Stimulated activated CD8-positive, alpha-beta memory T cell treated with anti-CD3 and anti-CD28 coated beads, Interleukin-12 subunit alpha, Interleukin-12 subunit beta, amount 100 ng/mL, for 24 hours (primary cell): Measurements from ENCODE around the gene RPL12.
A peak's percentile ranks its signal among the peaks of the same experiment; 100 is the strongest.

ENCODE experiments used
- DNase-seq: peaks from one replicate; pipeline ENCODE4 v3.0.0-alpha.2; 2020; ENCODE audit errors: extremely low read depth

The RPL12 gene

GRCh38 chr9:127450830-127451607 lies at the start of gene RPL12, which contains the start of gene LRSAM1:
Gene RPL12, minus strand, starts transcription at chr9:127451406. Its CDS starts 89 bp downstream, at chr9:127451317.
Gene LRSAM1, plus strand, starts transcription at chr9:127451510. Its CDS starts 3,018 bp downstream, at chr9:127454528.
- peak; percentile 91 for DNase-seq

- DNase-seq, result no peak
Observed at GRCh38 chr9:127500862-127501261, 49.7 kb upstream of the RPL12 start.

- no peak for DNase-seq
Observed at GRCh38 chr9:127500399-127500798, 49.2 kb upstream of the RPL12 start.

- no peak for DNase-seq
Observed at GRCh38 chr9:127498298-127498697, 47.1 kb upstream of the RPL12 start.

- no peak for DNase-seq
Observed at GRCh38 chr9:127497656-127498290, 46.6 kb upstream of the RPL12 start.

GRCh38 chr9:127496974-127497373 lies 45.8 kb upstream of the RPL12 start:
- DNase-seq, result no peak

GRCh38 chr9:127495884-127496555 lies 44.8 kb upstream of the RPL12 start:
- no peak for DNase-seq

GRCh38 chr9:127494304-127494702 lies 43.1 kb upstream of the RPL12 start:
- no peak for DNase-seq

GRCh38 chr9:127493592-127494303 lies 42.5 kb upstream of the RPL12 start:
- no peak for DNase-seq

GRCh38 chr9:127492616-127493015 lies 41.4 kb upstream of the RPL12 start:
- no peak for DNase-seq

GRCh38 chr9:127491516-127491915 lies 40.3 kb upstream of the RPL12 start:
- no peak for DNase-seq

- no peak for DNase-seq
Observed at GRCh38 chr9:127490535-127491230, 39.5 kb upstream of the RPL12 start.

GRCh38 chr9:127489471-127490115 lies 38.4 kb upstream of the RPL12 start:
- DNase-seq, result no peak

GRCh38 chr9:127488946-127489345 lies 37.7 kb upstream of the RPL12 start:
- DNase-seq, result no peak

GRCh38 chr9:127485995-127486394 lies 34.8 kb upstream of the RPL12 start:
- no peak for DNase-seq

GRCh38 chr9:127482662-127483061 lies 31.5 kb upstream of the RPL12 start:
- DNase-seq, result no peak

GRCh38 chr9:127479507-127480081 lies 28.4 kb upstream of the RPL12 start:
- no peak for DNase-seq

GRCh38 chr9:127474592-127474991 lies 23.4 kb upstream of the RPL12 start:
- DNase-seq, result no peak

- DNase-seq, result no peak
Observed at GRCh38 chr9:127473932-127474331, 22.7 kb upstream of the RPL12 start.

GRCh38 chr9:127473501-127473900 lies 22.3 kb upstream of the RPL12 start:
- DNase-seq, result no peak

- DNase-seq, result no peak
Observed at GRCh38 chr9:127470662-127471061, 19.5 kb upstream of the RPL12 start.
